B cell (primary cell): ENCODE results near the gene NR5A2. TPM values are rescaled to one million over a fixed set of nuclear protein-coding genes. Genes with fewer than 3 reads are reported as not detected.

ENCODE experiments used
- ATAC-seq: fragments of 200-7000 bp; cut with Tn5 transposase; one replicate; pipeline ENCODE4 v1.10.0; 2021; ENCODE audit warnings: low read depth, mild to moderate bottlenecking, moderate number of reproducible peaks, moderate library complexity
- CTCF ChIA-PET: fragments of 350-600 bp; sonication (Branson Sonifier 250); formaldehyde crosslinking; loops from one replicate; lab custom pipeline; 2021; ENCODE audit warnings: antibody characterized with exemption, inconsistent platforms; lab: Charles Lee
- POLR2A ChIA-PET: fragments of 350-600 bp; sonication (Branson Sonifier 250); formaldehyde crosslinking; loops from one replicate; lab custom pipeline; 2021; ENCODE audit warnings: antibody characterized with exemption; lab: Charles Lee
- DNase-seq: peaks from one replicate; pipeline ENCODE4 v3.0.0; 2013
- H2AFZ ChIP-seq: 2 replicates; pipeline ENCODE4 v1.6.1; 2012; ENCODE audit warnings: mild to moderate bottlenecking, low read depth, low read length; ENCODE audit not compliant: insufficient read depth, poor library complexity, severe bottlenecking
- H3K27ac ChIP-seq, 2 donors: 1 replicate in 1 of 2; 2 replicates in 1 of 2; pipeline ENCODE4 v1.5.1; 2012 to 2013; ENCODE audit warnings: low read length in 2 of 2, mild to moderate bottlenecking in 2 of 2, moderate library complexity in 1 of 2
- H3K27me3 ChIP-seq, 4 experiments: fragments of 200-600 bp in 1 of 4; sonication (generic) in 1 of 4; replicated peaks in 1 of 4; 1 replicate in 2 of 4; 2 replicates in 2 of 4; pipeline versions ENCODE4 v1.6.1 to v1.7.0; 2013 to 2016; ENCODE audit warnings: low read length in 3 of 4, mild to moderate bottlenecking in 2 of 4, mixed read lengths in 1 of 4, moderate library complexity in 1 of 4; ENCODE audit not compliant: insufficient read depth in 4 of 4, control insufficient read depth in 3 of 4; ENCODE audit errors: control extremely low read depth in 1 of 4
- H3K36me3 ChIP-seq, 2 experiments: replicated peaks in 1 of 2; 1 replicate in 1 of 2; 2 replicates in 1 of 2; pipeline versions ENCODE4 v1.6.1 to v1.7.1; 2013; ENCODE audit warnings: low read length in 1 of 2; ENCODE audit not compliant: insufficient read depth in 2 of 2, control insufficient read depth in 1 of 2; ENCODE audit errors: control extremely low read depth in 1 of 2, extremely low read depth in 1 of 2
- H3K4me1 ChIP-seq, 2 donors: fragments of 200-600 bp in 1 of 2; sonication (generic) in 1 of 2; 1 replicate in 1 of 2; 2 replicates in 1 of 2; pipeline versions ENCODE4 v1.5.1 to v1.6.1; 2013 to 2017; ENCODE audit warnings: low read length in 2 of 2; ENCODE audit not compliant: control insufficient read depth in 2 of 2, insufficient read depth in 2 of 2
- H3K4me2 ChIP-seq: replicated peaks from 2 replicates; pipeline ENCODE3; 2012; ENCODE audit warnings: mild to moderate bottlenecking, low read depth, low read length; ENCODE audit not compliant: poor library complexity, severe bottlenecking
- H3K4me3 ChIP-seq, 5 experiments: fragments of 200-600 bp in 1 of 5; sonication (generic) in 1 of 5; 1 replicate in 3 of 5; 2 replicates in 2 of 5; pipeline versions ENCODE4 v1.5.1 to v1.7.0; 2011 to 2016; ENCODE audit warnings: low read length in 4 of 5, mild to moderate bottlenecking in 4 of 5, low read depth in 2 of 5, control low read depth in 1 of 5, moderate library complexity in 1 of 5; ENCODE audit not compliant: insufficient read depth in 1 of 5; ENCODE audit errors: control extremely low read depth in 1 of 5, extremely low read depth in 1 of 5
- H3K79me2 ChIP-seq: fragments of 200-600 bp; sonication (generic); one replicate; pipeline ENCODE4 v1.6.0; 2016; ENCODE audit warnings: low read length; ENCODE audit not compliant: control insufficient read depth, insufficient read depth
- H3K9ac ChIP-seq: fragments of 200-600 bp; sonication (generic); 2 replicates; pipeline ENCODE4 v1.6.1; 2017; ENCODE audit warnings: mild to moderate bottlenecking, low read length, moderate library complexity
- H3K9me3 ChIP-seq, 3 donors: one replicate each; pipeline versions ENCODE4 v1.6.1 to v1.7.1; 2013; ENCODE audit warnings: low read length in 2 of 3; ENCODE audit not compliant: control insufficient read depth in 2 of 3, insufficient read depth in 1 of 3; ENCODE audit errors: control extremely low read depth in 1 of 3
- H4K20me1 ChIP-seq: 2 replicates; pipeline ENCODE4 v1.6.0; 2012; ENCODE audit warnings: mild to moderate bottlenecking, low read length; ENCODE audit not compliant: insufficient read depth, control insufficient read depth, poor library complexity, severe bottlenecking
- H3K27ac Mint-ChIP-seq: one replicate; pipeline ENCODE4 v1.8.0; 2021; ENCODE audit warnings: mixed read lengths
- H3K27me3 Mint-ChIP-seq: one replicate; pipeline ENCODE4 v1.8.0; 2021; ENCODE audit warnings: mixed read lengths
- H3K4me1 Mint-ChIP-seq: one replicate; pipeline ENCODE4 v1.8.0; 2021; ENCODE audit warnings: mixed read lengths
- H3K4me3 Mint-ChIP-seq: one replicate; pipeline ENCODE4 v1.8.0; 2021; ENCODE audit warnings: mixed read lengths
- H3K9me3 Mint-ChIP-seq: one replicate; pipeline ENCODE4 v1.8.0; 2022; ENCODE audit warnings: mixed read lengths; ENCODE audit not compliant: insufficient read depth
- CTCF ChIP-seq: fragments of 200-600 bp; IDR thresholded peaks from one replicate; pipeline ENCODE4 v1.8.0; 2022; ENCODE audit warnings: antibody characterized with exemption, mild to moderate bottlenecking
- EZH2 ChIP-seq: IDR thresholded peaks from 2 replicates; pipeline ENCODE4 v1.6.1; 2012; ENCODE audit warnings: borderline replicate concordance, low read depth, mild to moderate bottlenecking, moderate library complexity, low read length; ENCODE audit not compliant: insufficient read depth, poor library complexity, severe bottlenecking
- WGBS: methylation state at CpG from one replicate; pipeline ENCODE4 v1.1.5; 2013; ENCODE audit warnings: missing lambda C conversion rate; ENCODE audit not compliant: insufficient coverage; 5-methylcytosine and 5-hydroxymethylcytosine counted together
- intact Hi-C: fragments of 100-400 bp; cut with micrococcal nuclease; formaldehyde crosslinking; loops from one replicate; pipeline ENCODE4 v1.10.0; 2022
- polyA plus RNA-seq: library from polyadenylated mRNA; depleted of rRNA; stranded (reverse); fragments of >200 nt; gene quantifications from 2 replicates; pipeline ENCODE4 v1.2.3, GENCODE V29; 2012
- total RNA-seq, 2 donors: library from RNA; stranded (reverse); fragments of 120-200 nt in 1 of 2; gene quantifications; 1 replicate in 1 of 2; 2 replicates in 1 of 2; pipeline versions ENCODE4 v1.2.3 to v1.2.4, GENCODE V29; 2013 to 2022

Gene NR5A2
- total and polyA plus RNA-seq, 2 donors (not counting 1 experiment from before 2014, with no cell fraction given): 0.07 TPM; not detected in 1

GRCh38 chr1:200095057-200095577 is 67.6 kb downstream of the NR5A2 start:
- ChIA-PET CTCF (no interaction called here), POLR2A (no interaction called here)
- no peaks in the 10 kb centered on the region for H3K27me3 ChIP-seq
- Mint-ChIP-seq H3K9me3 (no peaks in the 10 kb centered on the region), H3K4me1 (no peaks in the 10 kb centered on the region), H3K4me3 (no peak overlapping the region), H3K27me3 (no peaks in the 10 kb centered on the region), H3K27ac (no peak overlapping the region)
- no peak overlapping the region for H3K4me3 ChIP-seq
- no peak overlapping the region for H2AFZ ChIP-seq
- no peak overlapping the region for H3K4me2 ChIP-seq
- ATAC-seq: no peak
- DNase-seq: no peak
- no peak overlapping the region for H3K9ac ChIP-seq
- H3K4me1 ChIP-seq: no peaks in the 10 kb centered on the region
- H4K20me1 ChIP-seq: no peaks in the 10 kb centered on the region
- no peak overlapping the region for H3K27ac ChIP-seq
- no peaks in the 10 kb centered on the region for H3K9me3 ChIP-seq
- no peaks in the 10 kb centered on the region for H3K79me2 ChIP-seq
- TF ChIP-seq CTCF: no peak
- no peak for TF ChIP-seq EZH2
- H3K36me3 ChIP-seq: no peaks in the 10 kb centered on the region
- WGBS: no CpG with 5 or more reads among the region's 2 CpGs
- intact Hi-C loops: no loop called here

GRCh38 chr1:200096774-200097173 is 69.3 kb downstream of the NR5A2 start:
- no peaks in the 10 kb centered on the region for H3K4me1 Mint-ChIP-seq
- no peaks in the 10 kb centered on the region for H3K9me3 Mint-ChIP-seq
- no peak for DNase-seq
- TF ChIP-seq CTCF (no peak), EZH2 (no peak)
- H3K27ac Mint-ChIP-seq: no peak overlapping the region
- Histone ChIP-seq H3K36me3 (no peaks in the 10 kb centered on the region), H3K4me2 (no peak overlapping the region), H3K27ac (no peak overlapping the region), H3K27me3 (no peaks in the 10 kb centered on the region), H4K20me1 (no peaks in the 10 kb centered on the region), H3K4me3 (no peak overlapping the region), H2AFZ (no peak overlapping the region), H3K4me1 (no peaks in the 10 kb centered on the region), H3K9ac (no peak overlapping the region), H3K9me3 (no peaks in the 10 kb centered on the region), H3K79me2 (no peaks in the 10 kb centered on the region)
- ChIA-PET POLR2A (no interaction called here), CTCF (no interaction called here)
- WGBS: no CpG with 5 or more reads among the region's 3 CpGs
- intact Hi-C loops: no loop called here
- no peaks in the 10 kb centered on the region for H3K27me3 Mint-ChIP-seq
- ATAC-seq: no peak
- no peak overlapping the region for H3K4me3 Mint-ChIP-seq
